H9 (cell line): Measurements from ENCODE around the gene PXDN. TPM values are rescaled to one million over a fixed set of nuclear protein-coding genes. Genes with fewer than 3 reads are reported as not detected.

Source experiments
- DNase-seq: peaks from one replicate; pipeline ENCODE4 v3.0.0-alpha.2; 2017
- H2AFZ ChIP-seq: one replicate; pipeline ENCODE4 v1.6.1; 2013; ENCODE audit warnings: mild to moderate bottlenecking, low read length, control low read depth, moderate library complexity
- H2AK5ac ChIP-seq: 2 replicates; pipeline ENCODE4 v1.6.1; 2013; ENCODE audit warnings: low read length, control low read depth, mixed read lengths; ENCODE audit not compliant: insufficient read length
- H2BK120ac ChIP-seq: one replicate; pipeline ENCODE4 v1.6.1; 2013; ENCODE audit warnings: low read depth, mild to moderate bottlenecking, low read length, control low read depth, inconsistent platforms; ENCODE audit not compliant: poor library complexity, severe bottlenecking
- H2BK12ac ChIP-seq: 2 replicates; pipeline ENCODE4 v1.6.1; 2013; ENCODE audit warnings: low read length, control low read depth, mixed read lengths, low read depth; ENCODE audit not compliant: insufficient read length
- H2BK15ac ChIP-seq: 2 replicates; pipeline ENCODE4 v1.6.1; 2013; ENCODE audit warnings: low read depth, low read length, control low read depth
- H2BK20ac ChIP-seq: one replicate; pipeline ENCODE4 v1.6.1; 2013; ENCODE audit warnings: low read depth, mild to moderate bottlenecking, low read length, control low read depth, inconsistent platforms; ENCODE audit not compliant: poor library complexity, severe bottlenecking
- H2BK5ac ChIP-seq: 2 replicates; pipeline ENCODE4 v1.6.1; 2013; ENCODE audit warnings: low read length, control low read depth, mixed read lengths; ENCODE audit not compliant: insufficient read length
- H3K14ac ChIP-seq: 2 replicates; pipeline ENCODE4 v1.6.1; 2013; ENCODE audit warnings: low read length, control low read depth; ENCODE audit not compliant: insufficient read depth
- H3K18ac ChIP-seq: 2 replicates; pipeline ENCODE4 v1.6.1; 2013; ENCODE audit warnings: low read depth, mild to moderate bottlenecking, mixed read lengths, low read length, control low read depth; ENCODE audit not compliant: insufficient read length
- H3K23ac ChIP-seq: 2 replicates; pipeline ENCODE4 v1.6.1; 2013; ENCODE audit warnings: low read length, control low read depth, mixed read lengths, low read depth; ENCODE audit not compliant: insufficient read length
- H3K23me2 ChIP-seq: 2 replicates; pipeline ENCODE4 v1.6.1; 2013; ENCODE audit warnings: low read depth, mild to moderate bottlenecking, mixed read lengths, low read length, control low read depth; ENCODE audit not compliant: insufficient read length, poor library complexity, severe bottlenecking
- H3K27ac ChIP-seq: 2 replicates; pipeline ENCODE4 v1.5.1; 2013; ENCODE audit warnings: low read length, control low read depth, mixed read lengths, low read depth; ENCODE audit not compliant: insufficient read length
- H3K27me3 ChIP-seq: 2 replicates; pipeline ENCODE4 v1.6.1; 2013; ENCODE audit warnings: low read length, control low read depth, inconsistent platforms; ENCODE audit not compliant: insufficient read depth
- H3K4ac ChIP-seq: 2 replicates; pipeline ENCODE4 v1.6.1; 2013; ENCODE audit warnings: low read depth, mild to moderate bottlenecking, control low read depth, inconsistent platforms, low read length, moderate library complexity
- H3K4me1 ChIP-seq: 2 replicates; pipeline ENCODE4 v1.6.1; 2013; ENCODE audit warnings: low read length, control low read depth, inconsistent platforms; ENCODE audit not compliant: insufficient read depth
- H3K4me2 ChIP-seq: 2 replicates; pipeline ENCODE4 v1.6.1; 2013; ENCODE audit warnings: low read length, control low read depth, mixed read lengths; ENCODE audit not compliant: insufficient read length, insufficient read depth
- H3K56ac ChIP-seq: 2 replicates; pipeline ENCODE4 v1.6.1; 2013; ENCODE audit warnings: low read depth, mild to moderate bottlenecking, mixed read lengths, low read length, control low read depth; ENCODE audit not compliant: insufficient read length
- H3K79me1 ChIP-seq: 2 replicates; pipeline ENCODE4 v1.6.1; 2013; ENCODE audit warnings: low read depth, mild to moderate bottlenecking, moderate library complexity, low read length, control low read depth, inconsistent platforms; ENCODE audit not compliant: insufficient read depth, poor library complexity, severe bottlenecking
- H3K79me2 ChIP-seq: 2 replicates; pipeline ENCODE4 v1.6.1; 2013; ENCODE audit warnings: low read length, control low read depth, inconsistent platforms; ENCODE audit not compliant: insufficient read depth
- H3K9ac ChIP-seq: 2 replicates; pipeline ENCODE4 v1.6.1; 2013; ENCODE audit warnings: low read length, control low read depth, mixed read lengths; ENCODE audit not compliant: insufficient read length; ENCODE audit errors: extremely low read depth
- H3K9me3 ChIP-seq: one replicate; pipeline ENCODE4 v1.6.1; 2013; ENCODE audit warnings: low read depth, low read length, inconsistent platforms; ENCODE audit not compliant: control insufficient read depth
- H3T11ph ChIP-seq: one replicate; pipeline ENCODE4 v1.6.1; 2013; ENCODE audit warnings: mild to moderate bottlenecking, low read length, control low read depth, inconsistent platforms
- H4K20me1 ChIP-seq: one replicate; pipeline ENCODE4 v1.6.1; 2013; ENCODE audit not compliant: control insufficient read depth, insufficient read length, insufficient read depth
- H4K5ac ChIP-seq: 2 replicates; pipeline ENCODE4 v1.6.1; 2013; ENCODE audit warnings: low read depth, mild to moderate bottlenecking, mixed read lengths, low read length, control low read depth; ENCODE audit not compliant: insufficient read length
- H4K8ac ChIP-seq: replicated peaks from 2 replicates; pipeline ENCODE4 v1.6.1; 2013; ENCODE audit warnings: low read length, control low read depth, mixed read lengths, low read depth; ENCODE audit not compliant: insufficient read length
- H4K91ac ChIP-seq: 2 replicates; pipeline ENCODE4 v1.6.1; 2013; ENCODE audit warnings: low read depth, mild to moderate bottlenecking, moderate library complexity, mixed read lengths, low read length, control low read depth; ENCODE audit not compliant: insufficient read length
- H3K27ac Mint-ChIP-seq, 3 experiments: 2 replicates in 2 of 3; 3 replicates in 1 of 3; pipeline ENCODE4 v1.8.0; 2020 to 2021; ENCODE audit warnings: mixed read lengths in 3 of 3, mild to moderate bottlenecking in 1 of 3, moderate library complexity in 1 of 3
- H3K27me3 Mint-ChIP-seq: 2 replicates; pipeline ENCODE4 v1.8.0; 2021; ENCODE audit warnings: low read depth, mild to moderate bottlenecking, moderate library complexity, mixed read lengths
- H3K36me3 Mint-ChIP-seq, 3 experiments: 2 replicates in 2 of 3; 3 replicates in 1 of 3; pipeline ENCODE4 v1.8.0; 2020 to 2021; ENCODE audit warnings: low read depth in 3 of 3, mixed read lengths in 3 of 3; ENCODE audit not compliant: insufficient read depth in 1 of 3
- H3K4me1 Mint-ChIP-seq, 2 experiments: 2 replicates each; pipeline ENCODE4 v1.8.0; 2020; ENCODE audit warnings: mixed read lengths in 2 of 2
- H3K4me3 Mint-ChIP-seq, 2 experiments: 2 replicates in 1 of 2; 3 replicates in 1 of 2; pipeline ENCODE4 v1.8.0; 2020 to 2021; ENCODE audit warnings: mild to moderate bottlenecking in 2 of 2, mixed read lengths in 2 of 2, moderate library complexity in 1 of 2
- H3K9me3 Mint-ChIP-seq, 2 experiments: 2 replicates in 1 of 2; 3 replicates in 1 of 2; pipeline ENCODE4 v1.8.0; 2020; ENCODE audit warnings: mild to moderate bottlenecking in 2 of 2, mixed read lengths in 2 of 2, moderate library complexity in 1 of 2
- CTCF ChIP-seq: fragments of 200-600 bp; sonication (generic); conservative IDR thresholded peaks from 3 replicates; pipeline ENCODE4 v1.8.0; 2021; ENCODE audit warnings: antibody characterized with exemption, mild to moderate bottlenecking
- WGBS: extraction: QIAGEN DNeasy Blood & Tissue Kit; methylation state at CpG from one replicate; pipeline ENCODE4 v1.1.7; 2013; ENCODE audit warnings: missing lambda C conversion rate, low lambda C conversion rate, mixed read lengths; ENCODE audit not compliant: insufficient read length; ENCODE audit errors: extremely low coverage; 5-methylcytosine and 5-hydroxymethylcytosine counted together
- total RNA-seq: library from RNA; stranded (reverse); gene quantifications from 2 replicates; pipeline ENCODE4 v1.2.1, GENCODE V29; 2021

The PXDN gene
- total RNA-seq, 1 experiment from 2014 or later, result 146 TPM

- H3T11ph ChIP-seq, result no peak overlapping the region
- H3K23ac ChIP-seq, result no peak overlapping the region
- WGBS, result no CpG with 5 or more reads among the region's 3 CpGs
- no peak overlapping the region for H2AK5ac ChIP-seq
- no peak overlapping the region for H3K4me2 ChIP-seq
- Mint-ChIP-seq H3K4me1 (peaks cover 10 to 13% of the 10 kb centered on the region in 2 experiments), H3K4me3 (no peak overlapping the region), H3K36me3 (peaks cover 8 to 13% (median 9%) of the 10 kb centered on the region in 3 experiments), H3K9me3 (no peaks in the 10 kb centered on the region; a peak in 1 of 5 replicates), H3K27ac (no peak overlapping the region), H3K27me3 (no peaks in the 10 kb centered on the region)
- H2BK15ac ChIP-seq, result no peak overlapping the region
- no peak overlapping the region for H3K4ac ChIP-seq
- no peak overlapping the region for H3K27ac ChIP-seq
- H3K79me2 ChIP-seq, result no peaks in the 10 kb centered on the region
- no peak overlapping the region for H4K5ac ChIP-seq
- H3K79me1 ChIP-seq, result no peaks in the 10 kb centered on the region
- no peak overlapping the region for H3K18ac ChIP-seq
- no peak overlapping the region for H3K14ac ChIP-seq
- H2BK5ac ChIP-seq, result no peak overlapping the region
- no peak overlapping the region for H3K56ac ChIP-seq
- no peak overlapping the region for H4K8ac ChIP-seq
- peaks cover 18% of the 10 kb centered on the region; the same call in 1 of the 2 replicates for H3K4me1 ChIP-seq
- H2AFZ ChIP-seq, result no peak overlapping the region
- DNase-seq, result no peak
- H2BK20ac ChIP-seq, result no peak overlapping the region
- no peaks in the 10 kb centered on the region for H3K27me3 ChIP-seq
- no peak overlapping the region for H2BK120ac ChIP-seq
- no peaks in the 10 kb centered on the region for H4K20me1 ChIP-seq
- H2BK12ac ChIP-seq, result no peak overlapping the region
- no peak overlapping the region for H4K91ac ChIP-seq
- no peak overlapping the region for H3K9ac ChIP-seq
- TF ChIP-seq CTCF, result no peak
- no peaks in the 10 kb centered on the region for H3K23me2 ChIP-seq
- H3K9me3 ChIP-seq, result no peaks in the 10 kb centered on the region
Measured at GRCh38 chr2:1609040-1609439, 135.3 kb downstream of the PXDN start.
